HG03064 (cell line): ENCODE data around the gene SDF2L1.
"Not testable (repeated sequence)": the region's sequence is repeated elsewhere in the genome, so short reads cannot be mapped to it uniquely, and the experiment has no call there.

Source experiments
- ATAC-seq: cut with Tn5 transposase; IDR thresholded peaks from one replicate; pipeline ENCODE4 v1.9.1; 2021; ENCODE audit warnings: low read depth; ENCODE audit not compliant: unreplicated experiment

SDF2L1 gene

DNA sequence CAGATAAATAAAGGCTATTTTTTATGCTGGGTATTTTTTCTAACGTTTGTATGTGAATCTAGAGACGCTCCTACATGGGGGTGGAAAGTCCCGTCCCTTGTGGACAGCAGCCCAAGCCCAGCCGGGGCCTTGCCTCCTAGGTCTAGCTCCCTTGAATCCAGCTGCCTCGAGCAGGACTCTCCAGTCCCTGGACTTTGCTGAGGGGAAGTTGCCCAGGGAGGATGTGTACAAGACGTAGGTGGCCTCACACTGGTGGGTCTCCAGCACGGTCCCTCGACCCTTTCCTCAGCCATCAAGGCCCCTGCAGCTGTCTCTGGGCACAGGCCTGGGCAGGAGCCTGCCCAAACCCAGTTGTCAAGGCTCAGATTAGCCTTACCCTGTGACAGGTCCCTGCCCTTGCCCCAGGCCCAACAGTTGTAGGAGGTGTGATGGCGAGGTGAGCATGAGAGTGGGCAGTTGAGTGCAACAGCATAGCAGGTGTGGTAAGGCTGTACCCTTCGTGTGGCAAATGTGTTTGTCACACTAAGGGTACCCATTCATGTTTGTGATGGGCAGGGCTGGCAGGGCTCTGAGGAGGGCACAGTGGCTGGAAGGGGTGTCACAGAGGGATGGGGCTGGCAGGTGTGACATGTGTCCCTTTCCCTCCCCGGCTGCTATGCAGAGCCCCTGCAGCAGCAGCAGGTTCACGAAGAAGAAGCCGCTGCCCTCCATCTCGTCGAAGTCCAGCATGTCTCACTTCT is 6.2 kb upstream of the SDF2L1 start:
- ATAC-seq, result no peak

GRCh38 chr22:21636629-21637218 is 5.4 kb upstream of the SDF2L1 start:
- ATAC-seq, result no peak

DNA sequence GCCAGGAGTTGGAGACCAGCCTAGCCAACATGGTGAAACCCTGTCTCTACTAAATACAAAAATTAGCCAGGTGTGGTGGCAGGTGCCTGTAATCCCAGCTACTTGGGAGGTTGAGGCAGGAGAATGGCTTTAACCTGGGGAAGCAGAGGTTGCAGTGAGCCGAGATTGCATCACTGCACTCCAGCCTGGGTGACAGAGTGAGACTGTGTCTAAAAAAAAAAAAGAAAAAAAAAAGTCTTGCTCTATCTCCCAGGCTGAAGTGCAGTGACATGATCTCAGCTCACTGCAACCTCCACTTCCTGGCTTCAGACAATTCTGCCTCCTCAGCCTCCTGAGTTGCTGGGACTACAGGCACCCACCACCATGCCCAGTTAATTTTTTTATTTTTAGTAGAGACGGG is 4.7 kb upstream of the SDF2L1 start:
- ATAC-seq, result not testable (repeated sequence)

GRCh38 chr22:21639359-21639758 is 2.7 kb upstream of the SDF2L1 start:
- no peak for ATAC-seq

- ATAC-seq, result no peak
These were observed 1.3 kb upstream of the SDF2L1 start for GRCh38 chr22:21640810-21641209.

- ATAC-seq, result no peak
These were observed 699 bp upstream of the SDF2L1 start for GRCh38 chr22:21641417-21641788.

- ATAC-seq, result no peak
These were observed 714 bp downstream of the SDF2L1 start for GRCh38 chr22:21642584-21643448.

DNA sequence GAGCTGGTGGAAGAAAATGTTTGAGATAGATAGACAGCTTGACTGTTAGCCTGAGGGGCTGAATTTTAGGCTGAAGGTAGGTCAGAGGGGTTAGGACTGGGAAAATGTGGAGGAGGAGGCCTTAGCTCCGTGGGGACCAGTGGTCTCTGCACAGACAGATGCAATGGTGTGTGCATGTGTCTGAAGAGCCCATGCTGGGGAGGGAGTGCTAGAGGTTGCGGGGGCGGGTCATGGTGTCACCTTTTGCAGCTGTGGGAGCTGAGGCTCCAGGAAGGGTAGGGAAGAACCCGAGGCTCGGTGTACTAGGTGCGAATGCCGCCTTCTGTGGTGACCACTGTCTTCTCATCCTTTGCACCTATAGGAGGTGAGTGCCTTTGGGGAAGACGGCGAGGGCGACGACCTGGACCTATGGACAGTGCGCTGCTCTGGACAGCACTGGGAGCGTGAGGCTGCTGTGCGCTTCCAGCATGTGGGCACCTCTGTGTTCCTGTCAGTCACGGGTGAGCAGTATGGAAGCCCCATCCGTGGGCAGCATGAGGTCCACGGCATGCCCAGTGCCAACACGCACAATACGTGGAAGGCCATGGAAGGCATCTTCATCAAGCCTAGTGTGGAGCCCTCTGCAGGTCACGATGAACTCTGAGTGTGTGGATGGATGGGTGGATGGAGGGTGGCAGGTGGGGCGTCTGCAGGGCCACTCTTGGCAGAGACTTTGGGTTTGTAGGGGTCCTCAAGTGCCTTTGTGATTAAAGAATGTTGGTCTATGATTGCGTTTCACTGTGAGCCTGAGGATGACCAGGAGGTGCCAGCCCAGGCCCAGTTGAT is 1.6 kb downstream of the SDF2L1 start:
- ATAC-seq, result no peak

DNA sequence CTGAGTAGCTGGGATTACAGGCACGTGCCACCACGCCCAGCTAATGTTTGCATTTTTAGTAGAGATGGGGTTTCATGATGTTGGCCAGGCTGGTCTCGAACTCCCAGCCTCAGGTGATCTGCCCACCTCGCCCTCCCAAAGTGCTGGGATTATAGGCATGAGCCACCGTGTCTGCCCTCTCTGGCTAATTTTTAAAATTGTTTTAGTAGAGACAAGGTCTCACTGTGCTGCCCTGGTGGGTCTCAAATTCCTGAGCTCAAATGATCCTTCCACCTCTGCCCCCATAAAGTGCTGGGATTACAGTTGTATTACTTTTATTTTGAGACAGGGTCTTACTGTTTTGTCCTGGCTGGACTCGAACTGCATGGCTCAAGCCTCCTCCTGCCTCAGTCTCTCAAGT is 3.4 kb downstream of the SDF2L1 start:
- not testable (repeated sequence) for ATAC-seq

DNA sequence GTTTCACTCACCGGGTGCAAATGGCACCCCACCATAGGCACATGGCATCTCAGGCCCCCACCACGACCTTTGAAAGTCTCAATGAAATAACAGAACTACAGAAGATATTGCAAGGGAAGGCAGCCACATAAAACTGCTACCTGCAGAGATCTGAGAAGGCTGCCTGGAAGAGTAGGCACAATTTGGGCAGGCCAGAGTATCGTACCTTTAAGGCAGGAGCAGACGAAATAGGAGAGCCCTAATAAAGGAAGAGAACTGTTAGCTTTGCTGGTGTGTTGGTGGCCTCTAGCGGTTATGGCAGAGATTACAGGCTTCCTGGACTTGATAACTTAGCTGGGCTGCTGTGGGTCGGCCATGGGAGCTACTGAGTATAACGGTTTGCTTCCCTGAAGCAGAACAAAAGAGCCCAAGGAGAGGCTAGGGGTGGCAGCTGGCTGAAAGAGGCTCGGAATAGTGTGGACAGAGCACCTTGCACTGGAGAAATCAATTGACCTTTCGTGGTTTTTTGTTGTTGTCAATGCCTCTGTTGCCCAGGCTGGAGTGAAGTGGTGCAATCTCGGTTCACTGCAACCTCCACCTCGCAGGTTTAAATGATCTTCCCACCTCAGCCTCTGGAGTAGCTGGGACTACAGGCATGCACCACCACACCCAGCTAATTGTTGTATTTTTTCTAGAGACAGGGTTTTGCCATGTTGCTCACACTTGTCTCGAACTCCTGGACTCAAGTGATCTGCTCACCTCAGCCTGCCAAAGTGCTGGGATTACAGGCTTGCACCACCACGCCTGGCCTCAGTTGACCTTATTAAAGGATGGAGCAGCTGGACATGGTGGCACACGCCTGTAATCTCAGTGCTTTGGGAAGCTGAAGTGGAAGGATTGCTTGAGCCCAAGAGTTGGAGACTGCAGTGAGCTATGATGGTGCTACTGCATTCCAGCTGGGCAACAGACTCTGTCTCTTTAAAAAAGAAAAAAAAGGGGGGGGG is 4.8 kb downstream of the SDF2L1 start:
- no peak for ATAC-seq

- no peak for ATAC-seq
These were observed 8.2 kb downstream of the SDF2L1 start for GRCh38 chr22:21650280-21650679.

- peak; percentile 7 for ATAC-seq
These were observed 8.9 kb downstream of the SDF2L1 start for GRCh38 chr22:21650823-21651520.

DNA sequence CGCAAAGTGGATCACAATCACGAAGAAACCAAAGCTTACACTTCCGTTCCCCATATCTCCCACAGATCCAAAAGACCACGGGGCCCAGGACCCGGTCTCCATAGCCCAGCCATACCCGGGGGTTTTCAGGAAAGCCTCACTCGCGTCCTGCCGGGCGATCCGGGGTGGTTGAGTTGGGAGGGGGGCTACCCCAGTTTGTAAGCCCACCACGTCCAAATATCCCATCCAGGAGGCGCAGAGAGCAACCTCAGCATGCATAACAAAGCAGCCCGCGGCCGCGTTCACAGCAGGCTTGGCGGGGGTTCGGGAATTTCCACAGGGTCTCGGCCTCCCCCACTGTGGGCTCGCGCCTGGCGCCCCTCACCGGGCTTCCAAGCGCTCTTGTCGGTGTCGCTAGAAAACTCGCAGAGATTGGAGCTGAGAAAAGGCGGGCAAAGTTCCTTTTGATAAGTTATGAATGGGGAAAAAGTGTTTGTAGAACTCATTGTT is 9.5 kb downstream of the SDF2L1 start:
- peak; percentile 24 for ATAC-seq

DNA sequence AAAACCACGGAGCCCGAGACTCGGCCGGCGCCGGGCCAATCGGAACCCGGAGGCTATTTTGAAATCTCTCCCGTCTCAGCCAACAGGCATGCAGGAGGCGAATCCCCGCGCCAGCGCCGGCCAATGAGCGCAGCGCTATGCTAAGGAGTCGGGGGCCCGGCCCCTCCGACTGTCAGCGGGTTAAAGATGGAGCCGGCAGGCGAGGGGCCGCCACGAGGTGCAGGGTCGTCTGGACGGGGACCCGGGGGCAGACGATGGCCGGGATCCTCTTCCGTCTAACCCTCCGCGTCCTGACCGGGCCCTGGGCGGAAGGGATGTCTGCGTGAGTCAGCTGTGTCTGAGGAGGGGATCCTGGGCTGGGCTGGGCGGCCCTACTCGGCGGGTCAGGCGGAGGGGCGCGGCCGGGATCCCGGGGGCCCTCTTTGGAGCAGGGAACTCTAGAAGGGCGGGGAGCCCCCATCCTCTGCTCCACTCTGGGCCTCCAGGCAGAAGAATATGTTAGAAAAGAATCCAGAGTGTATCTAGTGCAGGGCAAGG is 10.0 kb downstream of the SDF2L1 start:
- peak; percentile 71 for ATAC-seq

DNA sequence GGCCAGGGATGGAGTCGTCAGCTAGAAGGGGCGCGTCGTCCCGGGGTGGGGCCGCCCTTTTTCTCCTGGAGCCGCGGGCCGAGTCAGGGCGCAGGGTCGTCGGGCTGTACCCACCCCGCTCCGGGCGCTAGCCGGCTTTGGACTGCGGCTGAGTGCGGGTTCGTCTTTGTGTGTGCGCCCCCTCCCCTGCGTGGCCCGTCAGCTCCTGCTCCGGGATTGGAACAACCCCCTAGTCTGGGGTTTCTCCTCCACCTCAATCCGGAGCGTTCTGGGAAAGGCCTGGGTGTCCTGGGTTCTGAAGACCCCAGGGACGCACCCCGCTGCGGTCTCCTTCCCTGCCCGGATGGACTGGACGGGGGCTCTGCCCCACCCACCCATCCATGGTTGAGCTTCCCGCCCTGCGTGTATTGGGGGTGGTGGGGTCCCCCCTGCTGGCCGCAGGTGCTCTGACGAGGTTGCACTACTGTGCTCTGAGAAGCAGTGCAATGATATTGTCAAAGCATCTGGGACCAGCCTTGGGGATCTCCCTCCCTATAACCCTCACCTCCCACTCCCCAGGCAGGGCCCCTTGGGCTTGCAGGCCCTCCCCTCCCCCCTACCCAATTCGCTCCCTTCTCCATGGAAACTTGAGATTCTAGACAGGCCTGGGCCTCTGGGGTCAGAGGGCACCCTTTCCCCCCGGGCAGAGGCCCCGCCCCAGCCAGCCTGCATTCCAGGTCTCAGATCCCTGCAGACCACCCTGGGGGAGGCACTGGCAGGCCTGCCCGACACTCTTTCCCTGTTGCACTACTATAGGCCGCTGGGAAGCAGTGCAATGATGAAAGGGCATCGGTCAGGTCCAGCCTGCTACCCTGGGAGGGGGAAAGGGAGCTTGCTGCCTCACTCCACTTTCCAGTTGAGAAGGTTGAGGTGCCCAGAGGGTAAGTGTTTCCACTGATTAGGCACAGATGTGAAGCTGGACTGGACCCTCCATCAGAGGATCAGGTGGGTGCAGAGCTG is 10.7 kb downstream of the SDF2L1 start:
- peak; percentile 9 for ATAC-seq

GRCh38 chr22:21657020-21657359 is 14.9 kb downstream of the SDF2L1 start:
- no peak for ATAC-seq

GRCh38 chr22:21657360-21658032 is 15.4 kb downstream of the SDF2L1 start:
- ATAC-seq, result peak; percentile 60
